GM19035 (cell line): ENCODE data around the gene ELAPOR1.
A peak's percentile ranks its signal among the peaks of the same experiment; 100 is the strongest.

Experiments used
- ATAC-seq: cut with Tn5 transposase; IDR thresholded peaks from one replicate; pipeline ENCODE4 v1.9.1; 2021; ENCODE audit not compliant: unreplicated experiment

Gene ELAPOR1

GRCh38 chr1:109113590-109114341, at the start of gene ELAPOR1:
TSS of gene ELAPOR1 (plus strand) at chr1:109114115. CDS start at chr1:109114184, 69 bp downstream.
- ATAC-seq, result peak; percentile 50

GRCh38 chr1:109065137-109065536, 48.8 kb upstream of the ELAPOR1 start:
- ATAC-seq, result no peak

GRCh38 chr1:109067883-109068282, 46.0 kb upstream of the ELAPOR1 start:
- no peak for ATAC-seq

GRCh38 chr1:109069294-109069693, 44.6 kb upstream of the ELAPOR1 start:
- ATAC-seq, result no peak

- peak; percentile 99 for ATAC-seq
Measured at GRCh38 chr1:109075531-109076490, 38.1 kb upstream of the ELAPOR1 start, which contains the start of gene TAF13. TSS of gene TAF13 (minus strand) at chr1:109076003. CDS start at chr1:109075947, 56 bp downstream.

- ATAC-seq, result no peak
Measured at GRCh38 chr1:109078317-109078716, 35.6 kb upstream of the ELAPOR1 start.

GRCh38 chr1:109079240-109079622, 34.7 kb upstream of the ELAPOR1 start:
- no peak for ATAC-seq

GRCh38 chr1:109080441-109081082, 33.4 kb upstream of the ELAPOR1 start:
- ATAC-seq, result no peak

GRCh38 chr1:109083501-109083900, 30.4 kb upstream of the ELAPOR1 start:
- no peak for ATAC-seq

- ATAC-seq, result no peak
Measured at GRCh38 chr1:109083923-109084322, 30.0 kb upstream of the ELAPOR1 start.

- ATAC-seq, result no peak
Measured at GRCh38 chr1:109084563-109085517, 29.1 kb upstream of the ELAPOR1 start.

GRCh38 chr1:109089242-109090015, 24.5 kb upstream of the ELAPOR1 start:
- no peak for ATAC-seq

GRCh38 chr1:109090196-109091077, 23.5 kb upstream of the ELAPOR1 start, which contains the start of gene TMEM167B:
TSS of gene TMEM167B (plus strand) at chr1:109090764. CDS start at chr1:109090873, 109 bp downstream.
- peak; percentile 92 for ATAC-seq

GRCh38 chr1:109091078-109091838, 22.7 kb upstream of the ELAPOR1 start:
- ATAC-seq, result peak; percentile 39

- ATAC-seq, result no peak
Measured at GRCh38 chr1:109091839-109092193, 22.1 kb upstream of the ELAPOR1 start.

GRCh38 chr1:109094377-109094803, 19.5 kb upstream of the ELAPOR1 start:
- no peak for ATAC-seq

GRCh38 chr1:109094871-109095270, 19.0 kb upstream of the ELAPOR1 start:
- ATAC-seq, result no peak

- ATAC-seq, result no peak
Measured at GRCh38 chr1:109095631-109096030, 18.3 kb upstream of the ELAPOR1 start.
